PC-3 (cell line): Measurements from ENCODE around the gene UTP14C. TPM values are rescaled to one million over a fixed set of nuclear protein-coding genes. Genes with fewer than 3 reads are reported as not detected.

Source experiments
- ATAC-seq: fragments of 200-7000 bp; cut with Tn5 transposase; 2 replicates; pipeline ENCODE4 v1.9.1; 2020; ENCODE audit warnings: mild to moderate bottlenecking, moderate library complexity
- BruUV-seq: library from RNA; stranded (reverse); fragments of 400-500 nt; replicated peaks from 2 replicates; lab custom pipeline; 2021; lab: Mats Ljungman, UMichigan
- CTCF ChIA-PET: fragments of 300-600 bp; sonication (Branson Sonifier 250); formaldehyde crosslinking; loops from one replicate; lab custom pipeline; 2022; ENCODE audit warnings: antibody characterized with exemption; lab: Charles Lee
- POLR2A ChIA-PET: fragments of 300-600 bp; sonication (Branson Sonifier 250); formaldehyde crosslinking; loops from one replicate; lab custom pipeline; 2022; ENCODE audit warnings: antibody characterized with exemption; ENCODE audit not compliant: unreplicated experiment; lab: Charles Lee
- DNase-seq: peaks from one replicate; pipeline ENCODE4 v3.0.0-alpha.2; 2015
- H2AFZ ChIP-seq: fragments of 300-600 bp; sonication (generic); 2 replicates; pipeline ENCODE4 v1.6.0; 2016; ENCODE audit warnings: antibody characterized with exemption, low read length
- H3F3A ChIP-seq: fragments of 300-600 bp; sonication (generic); one replicate; pipeline ENCODE4 v1.6.0; 2017; ENCODE audit warnings: antibody characterized with exemption, low read length, control low read depth, mild to moderate bottlenecking; ENCODE audit not compliant: unreplicated experiment
- H3K27ac ChIP-seq: fragments of 300-600 bp; sonication (generic); 2 replicates; pipeline ENCODE4 v1.5.1; 2016; ENCODE audit warnings: mild to moderate bottlenecking, low read length
- H3K27me3 ChIP-seq: fragments of 300-600 bp; sonication (generic); 2 replicates; pipeline ENCODE4 v1.6.1; 2016; ENCODE audit warnings: low read length, mixed read lengths
- H3K36me3 ChIP-seq: fragments of 300-600 bp; sonication (generic); 2 replicates; pipeline ENCODE4 v1.6.1; 2016; ENCODE audit warnings: low read depth, mixed run types, low read length, mixed read lengths
- H3K4me1 ChIP-seq: fragments of 300-600 bp; sonication (generic); 2 replicates; pipeline ENCODE4 v1.5.1; 2016; ENCODE audit warnings: low read length; ENCODE audit not compliant: insufficient read depth
- H3K4me2 ChIP-seq: fragments of 300-600 bp; sonication (generic); 2 replicates; pipeline ENCODE4 v1.6.0; 2016; ENCODE audit warnings: low read length
- H3K4me3 ChIP-seq: fragments of 300-600 bp; sonication (generic); 2 replicates; pipeline ENCODE4 v1.5.1; 2016; ENCODE audit warnings: mild to moderate bottlenecking, low read length, mixed read lengths
- H3K79me2 ChIP-seq: fragments of 300-600 bp; sonication (generic); 2 replicates; pipeline ENCODE4 v1.6.1; 2017; ENCODE audit warnings: low read length, mixed read lengths
- H3K9ac ChIP-seq: fragments of 300-600 bp; sonication (generic); 2 replicates; pipeline ENCODE4 v1.6.0; 2016; ENCODE audit warnings: mild to moderate bottlenecking, low read length
- H3K9me2 ChIP-seq: fragments of 300-600 bp; sonication (generic); replicated peaks from 2 replicates; pipeline ENCODE4 v1.6.1; 2016; ENCODE audit warnings: mixed run types, low read length, mixed read lengths
- H3K9me3 ChIP-seq: fragments of 300-600 bp; sonication (generic); 2 replicates; pipeline ENCODE4 v1.6.1; 2016; ENCODE audit warnings: low read length, mixed read lengths
- H4K20me1 ChIP-seq: fragments of 300-600 bp; sonication (generic); 2 replicates; pipeline ENCODE4 v1.6.1; 2016; ENCODE audit warnings: low read length, mixed read lengths
- EZH2 ChIP-seq: fragments of 300-600 bp; sonication (generic); IDR thresholded peaks from one replicate; pipeline ENCODE4 v1.6.1; 2017; ENCODE audit warnings: antibody characterized with exemption, mild to moderate bottlenecking, low read length; ENCODE audit not compliant: unreplicated experiment
- EZH2phosphoT487 ChIP-seq: fragments of 300-600 bp; sonication (generic); IDR thresholded peaks from 2 replicates; pipeline ENCODE4 v1.6.1; 2018; ENCODE audit warnings: mild to moderate bottlenecking, antibody characterized with exemption, low read length, borderline replicate concordance
- intact Hi-C: fragments of 100-400 bp; cut with micrococcal nuclease; formaldehyde crosslinking; loops from 2 replicates; pipeline ENCODE4 v1.9.0; 2023
- total RNA-seq: library from RNA; depleted of rRNA; stranded (reverse); fragments of >200 nt; gene quantifications from 2 replicates; pipeline ENCODE4 v1.2.3, GENCODE V29; 2014
- TF ChIP-seq, protein P1 (sequence below): fragments of 300-600 bp; sonication (generic); conservative IDR thresholded peaks from 2 replicates; pipeline ENCODE4 v1.5.1; 2017; ENCODE audit warnings: antibody characterized with exemption, low read depth, mild to moderate bottlenecking, low read length

UTP14C gene
- total RNA-seq, 1 experiment from 2014 or later = 5.0 TPM

DNA sequence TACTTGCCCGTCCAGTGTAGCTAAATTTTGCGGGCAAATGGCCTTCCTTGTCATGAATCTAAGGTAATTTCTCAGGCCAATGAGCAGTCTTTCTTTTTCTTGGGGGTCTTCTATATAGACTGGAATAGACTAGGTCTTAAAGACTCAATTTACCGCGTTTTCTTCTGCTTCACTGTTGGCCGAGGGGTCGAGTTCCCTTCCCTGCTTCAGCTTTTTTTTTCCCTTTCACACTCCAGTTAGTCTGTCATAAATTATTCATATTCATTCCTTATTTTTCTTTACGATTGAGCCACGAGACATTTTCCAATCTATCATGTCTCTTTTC, 12.0 kb upstream of the UTP14C start:
- TF ChIP-seq EZH2phosphoT487 (no peak), EZH2 (no peak)
- Histone ChIP-seq H3K4me2 (peak overlapping the region; percentile 92), H3K9me2 (no peaks in the 10 kb centered on the region), H3K27me3 (no peaks in the 10 kb centered on the region), H3K4me1 (peaks cover 7% of the 10 kb centered on the region), H3K79me2 (peaks cover 35% of the 10 kb centered on the region), H3K27ac (no peak overlapping the region), H3K9me3 (no peaks in the 10 kb centered on the region), H3F3A (no peaks in the 10 kb centered on the region), H3K4me3 (peak overlapping the region; percentile 90), H3K36me3 (no peaks in the 10 kb centered on the region), H2AFZ (peak overlapping the region; percentile 94), H3K9ac (peak overlapping the region; percentile 91), H4K20me1 (no peaks in the 10 kb centered on the region)
- DNase-seq (no peak), ATAC-seq (no peak)
- intact Hi-C loops = loop anchor here (5.0 kb wide), 1 partner anchor 180 kb away; no protein-coding TSS in a partner anchor
- ChIA-PET CTCF (interaction anchor here (0.7 kb wide), 1 partner anchor 54 kb away, joined by 5 read pairs; no protein-coding TSS in a partner anchor), POLR2A (interaction anchor here (0.6 to 0.7 kb wide), 2 partner anchors 38 to 109 kb away, joined by 3 read pairs; no protein-coding TSS in a partner anchor)
- BruUV-seq = TSS peak; percentile 75

DNA sequence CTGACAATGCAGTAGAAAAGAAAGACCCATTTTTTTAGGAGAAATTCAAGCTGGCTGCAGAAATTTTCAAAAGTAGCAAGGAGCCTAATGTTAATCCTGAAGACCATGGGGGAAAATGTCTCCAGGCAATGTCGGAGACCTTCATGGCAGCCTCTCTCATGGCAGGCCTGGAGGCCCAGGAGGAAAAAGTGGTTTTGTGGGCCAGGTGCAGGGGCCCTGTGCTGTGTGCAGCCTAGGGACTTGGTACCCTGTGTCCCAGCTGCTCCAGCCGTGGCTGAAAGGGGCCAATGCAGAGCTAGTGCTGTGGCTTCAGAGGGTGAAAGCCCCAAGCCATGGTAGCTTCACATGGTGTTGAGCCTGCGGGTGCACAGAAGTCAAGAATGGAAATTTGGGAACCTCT, 8.2 kb upstream of the UTP14C start:
- H3K27ac ChIP-seq = no peak overlapping the region
- no peak overlapping the region for H3K4me3 ChIP-seq
- H4K20me1 ChIP-seq = no peaks in the 10 kb centered on the region
- no peak for ATAC-seq
- peaks cover 6% of the 10 kb centered on the region; the same call in 1 of the 2 replicates for H3K36me3 ChIP-seq
- intact Hi-C loops = no loop called here
- no peak for TF ChIP-seq EZH2
- TF ChIP-seq EZH2phosphoT487 = no peak
- TF ChIP-seq, protein P1, sequence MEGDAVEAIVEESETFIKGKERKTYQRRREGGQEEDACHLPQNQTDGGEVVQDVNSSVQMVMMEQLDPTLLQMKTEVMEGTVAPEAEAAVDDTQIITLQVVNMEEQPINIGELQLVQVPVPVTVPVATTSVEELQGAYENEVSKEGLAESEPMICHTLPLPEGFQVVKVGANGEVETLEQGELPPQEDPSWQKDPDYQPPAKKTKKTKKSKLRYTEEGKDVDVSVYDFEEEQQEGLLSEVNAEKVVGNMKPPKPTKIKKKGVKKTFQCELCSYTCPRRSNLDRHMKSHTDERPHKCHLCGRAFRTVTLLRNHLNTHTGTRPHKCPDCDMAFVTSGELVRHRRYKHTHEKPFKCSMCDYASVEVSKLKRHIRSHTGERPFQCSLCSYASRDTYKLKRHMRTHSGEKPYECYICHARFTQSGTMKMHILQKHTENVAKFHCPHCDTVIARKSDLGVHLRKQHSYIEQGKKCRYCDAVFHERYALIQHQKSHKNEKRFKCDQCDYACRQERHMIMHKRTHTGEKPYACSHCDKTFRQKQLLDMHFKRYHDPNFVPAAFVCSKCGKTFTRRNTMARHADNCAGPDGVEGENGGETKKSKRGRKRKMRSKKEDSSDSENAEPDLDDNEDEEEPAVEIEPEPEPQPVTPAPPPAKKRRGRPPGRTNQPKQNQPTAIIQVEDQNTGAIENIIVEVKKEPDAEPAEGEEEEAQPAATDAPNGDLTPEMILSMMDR = no peak
- H3K27me3 ChIP-seq = no peaks in the 10 kb centered on the region
- no peaks in the 10 kb centered on the region for H3F3A ChIP-seq
- peaks cover 40% of the 10 kb centered on the region for H3K79me2 ChIP-seq
- no peaks in the 10 kb centered on the region for H3K9me2 ChIP-seq
- ChIA-PET CTCF (no interaction called here), POLR2A (no interaction called here)
- no peaks in the 10 kb centered on the region for H3K9me3 ChIP-seq
- peaks cover 7% of the 10 kb centered on the region for H3K4me1 ChIP-seq
- H2AFZ ChIP-seq = no peak overlapping the region
- no peak overlapping the region for H3K9ac ChIP-seq
- no peak for DNase-seq
- BruUV-seq = no TSS peak
- H3K4me2 ChIP-seq = no peak overlapping the region

DNA sequence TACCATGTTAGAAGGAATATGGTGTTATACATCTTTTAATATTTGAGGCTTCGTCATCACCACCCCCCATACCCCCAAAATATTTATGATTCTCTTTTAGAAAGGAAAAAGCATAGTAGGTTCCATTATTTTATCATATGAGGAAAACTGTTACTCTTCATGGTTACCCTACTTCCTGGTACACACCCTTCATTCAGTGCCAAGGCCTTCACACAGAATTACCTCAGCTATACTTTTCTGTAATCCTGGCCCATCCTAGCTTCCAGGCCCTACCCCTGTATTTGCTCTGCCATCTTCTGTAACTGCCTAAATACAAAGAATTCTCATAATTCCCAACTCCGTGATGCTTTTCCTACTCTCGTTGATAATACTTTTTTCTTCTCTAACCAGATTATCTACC, 4.3 kb upstream of the UTP14C start:
- intact Hi-C loops = no loop called here
- ATAC-seq (no peak), DNase-seq (no peak)
- Histone ChIP-seq H3K27ac (no peak overlapping the region), H3F3A (no peaks in the 10 kb centered on the region), H3K4me1 (no peaks in the 10 kb centered on the region), H3K9me3 (no peaks in the 10 kb centered on the region), H3K9ac (no peak overlapping the region), H4K20me1 (no peaks in the 10 kb centered on the region), H3K4me2 (no peak overlapping the region), H3K36me3 (peaks cover 14% of the 10 kb centered on the region; the same call in 1 of the 2 replicates), H2AFZ (no peak overlapping the region), H3K4me3 (no peak overlapping the region), H3K79me2 (peaks cover 9% of the 10 kb centered on the region), H3K27me3 (no peaks in the 10 kb centered on the region), H3K9me2 (no peaks in the 10 kb centered on the region)
- TF ChIP-seq, protein P1 = no peak
- TF ChIP-seq EZH2phosphoT487 (no peak), EZH2 (no peak)
- no TSS peak for BruUV-seq
- ChIA-PET CTCF (no interaction called here), POLR2A (no interaction called here)
